GM23248 (cell line): ENCODE measurements around the gene SMAP2.

Experiments
- EZH2 ChIP-seq: fragments of 200-600 bp; sonication (generic); IDR thresholded peaks from 2 replicates; pipeline ENCODE4 v1.6.1; 2018; ENCODE audit warnings: antibody characterized with exemption, mild to moderate bottlenecking; ENCODE audit not compliant: insufficient read depth, poor library complexity, severe bottlenecking
- EZH2phosphoT487 ChIP-seq: fragments of 200-600 bp; sonication (generic); IDR thresholded peaks from 2 replicates; pipeline ENCODE4 v1.6.1; 2018; ENCODE audit warnings: antibody characterized with exemption, moderate library complexity, mild to moderate bottlenecking, low read depth; ENCODE audit not compliant: insufficient read depth

- TF ChIP-seq EZH2 (no peak), EZH2phosphoT487 (no peak)
These were observed 10.9 kb downstream of the SMAP2 start for GRCh38 chr1:40384413-40384762.
